ENCODE data around the gene AOPEP.

DNA sequence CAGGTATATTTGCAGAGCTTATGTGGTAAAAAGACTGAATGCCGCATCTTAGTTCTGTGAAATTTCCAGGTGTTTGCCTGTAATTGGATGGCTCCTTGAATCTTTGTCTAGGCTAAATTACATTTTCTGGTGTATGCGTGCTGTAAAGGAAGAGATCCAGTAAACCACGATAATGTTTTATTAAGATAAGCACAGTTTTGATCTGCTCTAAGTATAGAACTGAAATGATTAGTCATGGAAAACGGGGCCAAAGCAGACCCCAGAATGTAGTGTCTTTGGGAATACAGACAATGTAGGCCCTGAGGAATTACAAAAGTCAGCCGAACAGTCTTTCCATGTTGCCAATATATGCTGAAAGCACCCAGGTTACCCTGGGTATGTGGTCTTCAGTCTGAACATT, 333.7 kb downstream of the AOPEP start:
- TF ChIP-seq, protein P1, sequence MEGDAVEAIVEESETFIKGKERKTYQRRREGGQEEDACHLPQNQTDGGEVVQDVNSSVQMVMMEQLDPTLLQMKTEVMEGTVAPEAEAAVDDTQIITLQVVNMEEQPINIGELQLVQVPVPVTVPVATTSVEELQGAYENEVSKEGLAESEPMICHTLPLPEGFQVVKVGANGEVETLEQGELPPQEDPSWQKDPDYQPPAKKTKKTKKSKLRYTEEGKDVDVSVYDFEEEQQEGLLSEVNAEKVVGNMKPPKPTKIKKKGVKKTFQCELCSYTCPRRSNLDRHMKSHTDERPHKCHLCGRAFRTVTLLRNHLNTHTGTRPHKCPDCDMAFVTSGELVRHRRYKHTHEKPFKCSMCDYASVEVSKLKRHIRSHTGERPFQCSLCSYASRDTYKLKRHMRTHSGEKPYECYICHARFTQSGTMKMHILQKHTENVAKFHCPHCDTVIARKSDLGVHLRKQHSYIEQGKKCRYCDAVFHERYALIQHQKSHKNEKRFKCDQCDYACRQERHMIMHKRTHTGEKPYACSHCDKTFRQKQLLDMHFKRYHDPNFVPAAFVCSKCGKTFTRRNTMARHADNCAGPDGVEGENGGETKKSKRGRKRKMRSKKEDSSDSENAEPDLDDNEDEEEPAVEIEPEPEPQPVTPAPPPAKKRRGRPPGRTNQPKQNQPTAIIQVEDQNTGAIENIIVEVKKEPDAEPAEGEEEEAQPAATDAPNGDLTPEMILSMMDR (conservative IDR thresholded peaks at IDR 0.05; ENCODE audit: low read length): no peak
- no peak for TF ChIP-seq EZH2phosphoT487 (IDR thresholded peaks at IDR 0.05; ENCODE audit: borderline replicate concordance)
